Measurements from ENCODE around the gene SMG5.

DNA sequence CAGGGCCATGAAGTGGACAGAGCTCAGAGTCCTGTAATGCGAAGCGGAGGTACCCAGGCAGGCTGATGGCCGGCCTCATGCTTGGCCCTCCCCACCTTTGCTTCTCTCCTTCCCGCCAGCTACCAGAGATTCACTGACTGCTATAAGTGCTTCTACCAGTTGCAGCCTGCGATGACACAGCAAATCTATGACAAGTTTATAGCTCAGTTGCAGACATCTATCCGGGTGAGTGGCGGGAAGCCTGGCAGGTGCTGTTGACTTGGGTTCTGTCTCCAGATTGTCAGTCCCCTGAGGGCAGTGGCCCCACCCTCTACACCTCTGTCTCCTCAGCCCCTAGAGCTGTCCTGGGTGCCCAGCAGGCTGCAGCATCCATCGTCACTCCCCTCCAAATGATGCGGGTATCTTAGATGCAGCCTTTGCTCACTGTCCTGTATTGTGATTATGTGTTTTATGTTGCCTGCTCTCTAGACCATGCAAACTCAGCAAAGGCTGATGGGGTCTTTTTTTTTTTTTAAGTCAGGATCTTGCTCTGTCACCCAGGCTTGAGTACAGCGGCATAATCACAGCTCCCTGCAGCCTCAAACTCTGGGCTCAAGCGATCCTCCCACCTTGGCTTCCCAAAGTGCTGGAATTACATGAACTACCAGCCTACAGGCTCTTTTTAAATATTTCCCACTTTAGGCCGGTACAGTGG lies 50.3 kb downstream of the SMG5 start:
- no peak for TF ChIP-seq ZBTB21 (tag by site-specific recombination; IDR thresholded peaks at IDR 0.05)
- TF ChIP-seq ZNF549 (tag by site-specific recombination; IDR thresholded peaks at IDR 0.05): no peak

Measured in HEK293 (cell line).